Measurements from ENCODE around the gene SNRPA1.

SNRPA1 gene

DNA sequence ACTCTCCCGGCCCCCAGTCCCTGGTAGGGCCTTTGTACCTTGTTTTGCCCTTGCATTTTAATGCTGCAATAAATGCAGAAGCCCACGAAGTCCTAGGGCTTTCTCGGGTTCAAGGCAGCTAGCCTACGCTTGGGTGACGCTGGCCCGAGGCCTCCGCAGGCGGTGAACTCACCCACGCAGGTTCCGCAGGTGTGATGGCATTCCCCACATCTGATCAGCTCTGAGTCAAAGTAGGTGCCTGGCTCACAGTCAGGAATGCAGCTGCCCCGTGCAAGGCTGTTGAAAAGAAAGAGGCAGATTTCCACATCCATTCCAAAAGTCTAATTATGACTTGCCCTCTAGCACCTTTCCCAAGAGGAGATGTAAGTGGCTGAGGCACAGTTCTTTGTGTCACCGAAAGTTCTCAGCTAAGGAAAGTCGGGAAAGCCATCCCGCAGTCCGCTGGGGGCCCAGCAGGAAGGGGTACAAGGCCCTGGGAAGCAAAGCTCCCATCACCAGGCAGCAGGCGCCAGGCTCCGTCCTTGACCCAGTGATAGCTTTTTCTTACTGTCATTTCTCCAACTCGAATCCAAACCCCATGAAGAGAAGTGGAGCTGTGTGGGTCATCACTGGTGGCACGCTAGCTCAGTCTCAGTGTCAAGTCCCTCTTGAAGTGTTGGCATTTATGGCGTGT, 23.2 kb upstream of the SNRPA1 start:
- no peak for FAIRE-seq
- no peak for DNase-seq (ENCODE audit: insufficient read length, low spot score)
- TF ChIP-seq, protein P1, sequence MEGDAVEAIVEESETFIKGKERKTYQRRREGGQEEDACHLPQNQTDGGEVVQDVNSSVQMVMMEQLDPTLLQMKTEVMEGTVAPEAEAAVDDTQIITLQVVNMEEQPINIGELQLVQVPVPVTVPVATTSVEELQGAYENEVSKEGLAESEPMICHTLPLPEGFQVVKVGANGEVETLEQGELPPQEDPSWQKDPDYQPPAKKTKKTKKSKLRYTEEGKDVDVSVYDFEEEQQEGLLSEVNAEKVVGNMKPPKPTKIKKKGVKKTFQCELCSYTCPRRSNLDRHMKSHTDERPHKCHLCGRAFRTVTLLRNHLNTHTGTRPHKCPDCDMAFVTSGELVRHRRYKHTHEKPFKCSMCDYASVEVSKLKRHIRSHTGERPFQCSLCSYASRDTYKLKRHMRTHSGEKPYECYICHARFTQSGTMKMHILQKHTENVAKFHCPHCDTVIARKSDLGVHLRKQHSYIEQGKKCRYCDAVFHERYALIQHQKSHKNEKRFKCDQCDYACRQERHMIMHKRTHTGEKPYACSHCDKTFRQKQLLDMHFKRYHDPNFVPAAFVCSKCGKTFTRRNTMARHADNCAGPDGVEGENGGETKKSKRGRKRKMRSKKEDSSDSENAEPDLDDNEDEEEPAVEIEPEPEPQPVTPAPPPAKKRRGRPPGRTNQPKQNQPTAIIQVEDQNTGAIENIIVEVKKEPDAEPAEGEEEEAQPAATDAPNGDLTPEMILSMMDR (IDR thresholded peaks at IDR 0.05; ENCODE audit: insufficient read depth, missing control alignments) = no peak

DNA sequence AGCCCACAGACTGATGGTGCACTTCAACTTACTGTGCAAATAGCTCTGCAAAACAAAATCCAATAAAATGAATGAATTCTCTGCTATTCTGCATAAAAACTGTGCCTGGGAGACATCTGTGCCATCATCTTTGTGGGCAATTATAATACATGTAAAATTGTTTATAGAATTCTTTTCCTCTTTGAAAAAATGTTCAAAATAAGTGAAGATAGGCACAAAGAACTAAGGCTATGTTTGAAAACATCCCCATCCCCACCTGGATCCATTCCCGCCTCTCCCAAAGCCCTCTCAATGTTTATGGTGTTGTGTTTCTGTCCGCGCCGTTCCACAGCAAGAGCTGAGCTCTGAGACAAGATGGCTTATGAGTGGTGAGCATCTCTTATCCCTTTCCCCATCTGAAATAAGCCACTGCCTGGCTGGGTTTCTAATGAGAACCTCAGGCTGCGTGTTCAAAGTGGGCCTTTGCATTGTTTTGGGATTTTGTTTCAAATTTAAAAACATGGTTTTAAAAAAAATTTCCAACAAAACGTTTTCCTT, 22.4 kb upstream of the SNRPA1 start:
- TF ChIP-seq, protein P1 (IDR thresholded peaks at IDR 0.05; ENCODE audit: insufficient read depth, missing control alignments) = no peak
- FAIRE-seq = no peak

DNA sequence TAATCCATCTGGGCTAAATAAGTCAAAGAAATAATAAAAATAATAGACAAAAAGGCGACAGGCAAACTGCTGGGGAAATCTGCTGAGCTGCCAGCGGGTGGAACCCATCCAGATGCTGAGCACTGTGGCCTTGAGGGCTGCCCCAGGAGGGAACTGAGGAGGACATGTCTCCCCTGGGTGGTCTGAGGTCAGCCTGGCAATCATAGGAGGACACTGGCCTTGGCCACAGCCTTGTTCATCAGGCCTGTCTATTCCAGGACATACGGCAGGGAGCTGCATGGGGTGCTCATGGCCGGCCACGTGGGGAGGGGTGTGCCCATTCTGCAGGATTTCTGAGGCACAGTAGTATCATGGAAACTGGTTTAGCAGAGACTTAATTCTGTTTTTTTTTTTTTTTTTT, 21.5 kb upstream of the SNRPA1 start:
- TF ChIP-seq, protein P1 (IDR thresholded peaks at IDR 0.05; ENCODE audit: insufficient read depth, missing control alignments) = no peak
- DNase-seq (ENCODE audit: insufficient read length, low spot score) (no peak), FAIRE-seq (no peak)

More for the DNA sequence above, 22.4 kb upstream of the SNRPA1 start:
- DNase-seq (ENCODE audit: insufficient read length, low spot score) = no peak

DNA sequence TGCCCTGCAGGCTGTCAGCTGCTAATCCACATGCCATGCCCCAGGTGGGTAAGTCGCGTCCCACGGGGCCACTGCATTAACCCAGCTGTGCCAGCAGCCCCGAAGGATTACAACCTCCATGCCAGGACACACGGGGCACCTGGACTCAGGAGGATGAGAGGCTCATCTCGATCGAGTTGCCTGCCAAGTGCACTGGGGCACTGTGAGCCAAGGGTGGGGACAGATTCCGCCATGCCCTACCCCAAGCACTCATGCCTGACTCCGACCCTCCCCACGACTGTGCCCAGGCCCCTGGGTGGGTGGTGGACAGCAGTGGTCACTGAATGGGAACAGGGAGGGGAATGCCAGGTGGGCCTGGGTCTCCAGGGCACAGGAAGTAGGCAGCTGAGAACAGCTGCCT, 20.7 kb upstream of the SNRPA1 start:
- TF ChIP-seq, protein P1 (IDR thresholded peaks at IDR 0.05; ENCODE audit: insufficient read depth, missing control alignments) = no peak
- DNase-seq (ENCODE audit: insufficient read length, low spot score) (no peak), FAIRE-seq (no peak)

DNA sequence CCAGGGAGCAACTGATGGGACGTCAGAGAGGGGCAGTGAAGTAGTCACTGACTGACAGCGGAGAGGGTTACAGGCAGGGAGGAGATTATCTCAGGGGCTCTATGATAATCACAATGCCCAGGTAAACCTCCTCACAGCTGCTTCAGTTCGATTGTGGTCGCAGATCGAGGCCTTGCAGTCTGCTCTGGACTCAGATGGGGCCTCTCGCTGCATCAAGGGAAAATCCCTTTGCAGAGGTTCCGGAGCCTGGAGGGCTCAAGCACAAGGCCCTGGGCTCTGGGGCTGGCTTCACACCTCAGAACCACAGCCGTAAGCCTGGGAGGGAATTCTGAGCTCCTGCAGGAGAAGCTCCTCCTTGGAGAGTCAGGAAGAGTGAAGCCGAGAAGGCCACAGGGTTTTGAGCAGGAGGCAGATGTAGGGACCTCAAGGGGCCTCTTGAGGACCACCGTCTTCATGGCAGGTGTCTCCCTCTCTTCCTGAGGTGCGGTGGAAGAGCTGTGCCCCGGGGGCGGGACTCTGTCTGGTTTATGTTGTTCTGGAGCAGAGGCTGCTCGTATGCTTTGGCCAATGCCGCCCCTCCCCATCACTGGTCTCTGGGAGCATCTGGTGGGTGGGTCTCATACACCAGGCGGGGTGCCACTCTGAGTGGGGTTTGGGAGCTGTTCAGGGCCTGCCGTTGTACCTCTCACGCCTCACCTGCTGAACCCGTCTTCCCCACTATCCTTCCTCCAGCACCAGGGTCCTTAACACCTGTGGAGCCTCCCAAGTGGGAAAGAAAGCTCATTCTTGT, 19.5 kb upstream of the SNRPA1 start:
- DNase-seq (ENCODE audit: insufficient read length, low spot score) (no peak), FAIRE-seq (no peak)
- TF ChIP-seq, protein P1 (IDR thresholded peaks at IDR 0.05; ENCODE audit: insufficient read depth, missing control alignments) = no peak

DNA sequence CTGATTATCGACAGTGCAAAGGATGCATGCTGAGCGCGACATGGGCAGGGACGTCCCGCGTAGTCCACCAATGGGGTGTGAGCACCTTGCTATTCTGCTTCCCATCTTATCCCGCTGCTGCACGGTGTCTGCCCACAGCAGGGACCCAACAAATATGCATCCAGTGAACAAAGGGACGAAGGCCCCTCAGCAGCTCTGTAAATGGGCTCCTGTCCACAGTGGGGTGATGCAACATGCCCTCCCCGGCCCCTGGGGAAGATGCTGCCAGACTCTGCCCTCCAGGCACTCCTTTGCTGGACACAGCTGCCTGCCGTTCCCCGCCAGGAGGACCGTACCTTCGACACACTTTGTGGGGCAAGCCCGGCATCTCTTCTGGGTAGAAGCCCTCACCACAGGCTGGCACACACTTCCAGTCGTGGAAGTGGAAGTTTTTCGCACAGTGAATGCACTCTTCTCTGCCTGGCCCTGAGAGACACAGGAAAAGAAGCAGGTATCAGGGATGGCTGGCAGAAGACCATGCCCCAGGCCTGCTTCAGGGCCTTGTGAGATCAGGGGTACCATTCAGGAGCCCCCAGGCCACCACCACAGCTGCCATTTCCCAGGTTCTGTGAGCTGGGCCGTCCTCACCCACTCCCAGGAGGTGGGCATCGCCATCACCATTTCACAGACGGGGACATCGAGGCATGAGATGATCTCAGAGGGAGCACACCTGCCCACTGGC, 18.2 kb upstream of the SNRPA1 start:
- TF ChIP-seq, protein P1 (IDR thresholded peaks at IDR 0.05; ENCODE audit: insufficient read depth, missing control alignments) = no peak
- no peak for FAIRE-seq

More for the DNA sequence above, 18.2 kb upstream of the SNRPA1 start:
- no peak for DNase-seq (ENCODE audit: insufficient read length, low spot score)
